Endothelial cell of hepatic sinusoid (primary cell): ENCODE measurements around the gene XCL1.
"Not testable (repeated sequence)": the region's sequence is repeated elsewhere in the genome, so short reads cannot be mapped to it uniquely, and the experiment has no call there.

ENCODE experiments used
- in situ Hi-C: cut with HindIII; loops from 2 replicates; pipeline ENCODE4 v1.10.0; 2017; ENCODE audit warnings: low sequenced_read_pairs

The XCL1 gene

GRCh38 chr1:168567007-168567406 lies 9.4 kb upstream of the XCL1 start:
- in situ Hi-C loops: no loop called here

DNA sequence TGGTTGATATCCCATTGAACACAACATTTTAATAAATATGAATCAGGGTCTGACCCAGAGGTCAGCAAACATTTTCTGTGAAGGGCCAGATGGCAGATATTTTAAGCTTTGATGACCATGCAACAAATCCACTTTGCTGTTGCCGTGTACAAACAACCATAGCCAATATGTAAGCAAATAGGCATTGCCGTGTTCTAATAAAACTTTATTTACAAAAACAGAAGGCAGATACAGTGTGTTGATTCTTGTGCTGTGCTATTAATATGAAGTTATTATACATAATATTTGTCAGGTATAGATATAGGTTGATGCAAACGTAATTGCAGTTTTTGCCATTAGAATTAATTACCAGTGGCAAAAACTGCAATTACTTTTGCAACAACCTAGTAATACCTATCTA lies 8.8 kb upstream of the XCL1 start:
- in situ Hi-C loops: no loop called here

DNA sequence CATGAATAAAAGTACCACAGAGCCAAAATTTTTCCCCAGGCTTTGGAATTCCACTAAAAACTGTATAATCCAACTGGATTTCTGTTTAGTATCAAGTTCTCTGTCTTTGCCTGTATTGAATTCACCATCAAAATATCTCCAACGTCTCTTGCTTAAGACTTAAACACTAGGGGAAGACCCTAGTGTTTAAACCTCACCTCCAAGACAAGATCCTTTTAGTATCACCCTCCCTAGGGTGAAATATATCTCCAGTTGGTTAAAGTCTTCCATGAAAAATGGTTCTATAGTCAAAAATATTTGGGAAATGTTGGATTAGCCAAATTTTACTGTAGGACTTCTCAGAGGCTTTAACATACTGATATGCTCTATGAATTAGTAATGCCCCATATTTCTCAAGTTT lies 8.1 kb upstream of the XCL1 start:
- in situ Hi-C loops: no loop called here

- in situ Hi-C loops: no loop called here
Observed at GRCh38 chr1:168570652-168571051, 5.8 kb upstream of the XCL1 start.

- in situ Hi-C loops: no loop called here
Observed at GRCh38 chr1:168572633-168573032, 3.8 kb upstream of the XCL1 start.

DNA sequence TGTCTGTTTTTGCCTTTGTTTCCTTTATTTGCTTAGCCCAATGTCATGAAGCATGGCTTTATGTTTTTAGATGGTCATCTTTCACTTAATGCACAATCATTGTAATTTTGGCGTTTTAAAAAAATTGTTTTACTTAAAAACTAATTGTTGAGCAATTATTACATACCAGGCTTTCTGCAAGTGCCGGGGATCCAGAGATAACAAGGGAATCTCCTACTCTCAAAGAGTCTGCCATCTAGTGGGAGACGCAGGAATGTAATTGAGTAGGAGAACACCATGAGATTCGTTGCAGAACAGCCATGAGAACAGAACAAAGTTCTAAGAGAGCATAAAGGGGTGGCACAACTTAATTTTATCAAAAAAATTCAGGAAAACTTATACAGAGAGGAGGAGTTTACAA lies 2.2 kb upstream of the XCL1 start:
- in situ Hi-C loops: not testable (repeated sequence)

GRCh38 chr1:168578531-168579185 lies 2.3 kb downstream of the XCL1 start:
- in situ Hi-C loops: not testable (repeated sequence)

DNA sequence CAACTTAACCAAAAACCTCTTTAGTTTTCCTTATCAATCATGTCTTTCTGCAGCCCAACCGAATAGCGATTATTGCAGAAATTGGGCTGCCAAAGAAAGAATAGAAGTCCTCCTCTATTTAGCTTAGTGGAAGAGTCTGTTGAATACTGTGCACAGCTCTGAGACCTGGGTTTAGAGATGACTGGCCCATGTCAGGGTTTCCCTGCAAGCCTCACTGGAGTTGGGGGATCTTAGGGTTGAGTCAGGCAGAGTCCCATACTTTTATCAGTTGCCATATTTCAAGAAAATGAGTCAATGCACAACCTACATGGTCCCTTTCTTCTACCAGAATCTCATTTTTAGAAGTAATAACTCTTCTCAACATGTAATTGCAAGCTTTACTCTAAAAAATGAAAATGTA lies 3.9 kb downstream of the XCL1 start:
- in situ Hi-C loops: not testable (repeated sequence)

DNA sequence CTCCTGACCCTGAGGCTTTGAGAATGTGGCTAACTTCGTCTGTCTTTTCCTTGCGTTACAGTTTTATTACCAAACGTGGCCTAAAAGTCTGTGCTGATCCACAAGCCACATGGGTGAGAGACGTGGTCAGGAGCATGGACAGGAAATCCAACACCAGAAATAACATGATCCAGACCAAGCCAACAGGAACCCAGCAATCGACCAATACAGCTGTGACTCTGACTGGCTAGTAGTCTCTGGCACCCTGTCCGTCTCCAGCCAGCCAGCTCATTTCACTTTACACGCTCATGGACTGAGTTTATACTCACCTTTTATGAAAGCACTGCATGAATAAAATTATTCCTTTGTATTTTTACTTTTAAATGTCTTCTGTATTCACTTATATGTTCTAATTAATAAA lies 4.6 kb downstream of the XCL1 start:
- in situ Hi-C loops: not testable (repeated sequence)

GRCh38 chr1:168581817-168582572 lies 5.6 kb downstream of the XCL1 start:
- in situ Hi-C loops: no loop called here

GRCh38 chr1:168582688-168583336 lies 6.4 kb downstream of the XCL1 start:
- in situ Hi-C loops: no loop called here

DNA sequence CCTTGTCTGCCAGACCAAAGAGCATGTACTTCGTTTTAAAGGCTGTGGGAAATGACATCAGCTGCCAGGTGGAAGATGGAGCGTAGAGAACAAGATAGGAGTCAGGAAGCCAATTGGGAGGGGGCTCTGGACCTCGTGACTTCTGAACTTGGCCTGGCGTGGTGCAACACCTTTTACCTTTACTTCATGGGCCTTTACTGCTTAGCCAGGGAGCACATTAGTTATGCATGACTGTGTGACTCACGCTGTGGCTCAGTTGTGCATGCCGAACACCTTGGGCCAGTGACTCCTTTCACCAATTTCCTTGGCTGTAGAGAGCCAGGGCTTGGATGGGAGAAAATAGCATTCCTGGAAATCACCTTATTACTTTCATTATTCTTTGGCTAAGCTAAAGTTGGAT lies 7.2 kb downstream of the XCL1 start:
- in situ Hi-C loops: no loop called here

DNA sequence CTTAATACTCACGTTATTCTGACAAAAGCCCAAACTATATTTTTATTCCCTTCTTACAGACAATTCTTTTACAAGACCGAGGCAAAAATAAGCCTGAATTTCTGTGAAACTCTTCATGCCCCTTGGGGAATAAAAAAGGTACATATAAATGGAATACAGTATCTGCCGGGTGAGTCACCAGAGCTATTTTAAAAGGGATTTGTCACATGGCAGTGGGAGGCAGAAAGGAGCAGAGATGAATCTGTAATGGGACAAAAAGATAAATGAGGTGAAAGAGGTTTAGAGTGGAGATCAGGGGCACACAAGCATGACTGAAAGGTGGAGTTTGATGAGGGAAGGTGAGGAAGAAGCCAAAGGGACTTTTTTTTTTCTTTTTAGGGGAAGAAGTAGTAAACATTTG lies 8.8 kb downstream of the XCL1 start:
- in situ Hi-C loops: no loop called here

DNA sequence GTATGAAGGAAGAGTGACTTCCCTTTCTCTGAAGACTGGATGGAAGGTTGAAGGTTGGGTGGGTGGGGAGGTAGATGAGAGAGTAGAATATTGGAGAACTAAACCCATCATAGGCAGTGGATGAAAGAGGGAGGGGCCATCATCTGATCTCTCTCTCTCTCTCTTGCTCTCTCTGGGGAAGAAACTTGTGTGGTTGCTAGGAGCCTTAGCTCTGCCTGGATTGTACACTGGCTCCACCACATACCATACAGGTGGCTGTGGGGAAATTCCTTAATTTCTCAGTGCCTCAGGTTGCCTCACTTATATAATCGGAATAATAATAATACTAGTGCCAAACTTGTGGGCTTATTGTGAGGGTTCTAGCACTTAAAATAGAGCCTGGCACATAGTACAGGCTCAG lies 9.5 kb downstream of the XCL1 start:
- in situ Hi-C loops: no loop called here

GRCh38 chr1:168589167-168589566 lies 12.8 kb downstream of the XCL1 start:
- in situ Hi-C loops: no loop called here

DNA sequence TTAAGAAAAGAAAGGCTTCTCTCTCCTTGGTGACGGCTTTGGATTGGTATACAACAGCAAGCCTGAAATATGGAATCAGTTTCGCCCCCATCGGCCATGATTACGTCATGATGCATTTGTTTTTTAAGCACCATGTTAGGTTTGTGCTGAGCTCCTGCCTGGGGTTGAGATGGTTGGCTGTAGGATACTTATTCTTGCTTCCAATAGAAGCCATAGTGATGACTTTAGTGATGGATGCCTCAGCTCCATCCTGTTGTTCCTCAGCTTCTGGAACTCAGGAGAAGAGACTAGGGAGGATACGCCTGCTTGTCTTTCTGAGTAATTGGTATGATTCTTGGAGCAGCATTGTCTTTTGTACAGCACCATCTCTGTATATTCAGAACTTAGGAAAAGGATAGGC lies 14.7 kb downstream of the XCL1 start:
- in situ Hi-C loops: no loop called here

GRCh38 chr1:168591641-168592250 lies 15.3 kb downstream of the XCL1 start:
- in situ Hi-C loops: no loop called here

GRCh38 chr1:168595403-168595802 lies 19.0 kb downstream of the XCL1 start:
- in situ Hi-C loops: not testable (repeated sequence)

GRCh38 chr1:168598125-168598524 lies 21.7 kb downstream of the XCL1 start:
- in situ Hi-C loops: no loop called here

GRCh38 chr1:168598892-168599291 lies 22.5 kb downstream of the XCL1 start:
- in situ Hi-C loops: no loop called here

DNA sequence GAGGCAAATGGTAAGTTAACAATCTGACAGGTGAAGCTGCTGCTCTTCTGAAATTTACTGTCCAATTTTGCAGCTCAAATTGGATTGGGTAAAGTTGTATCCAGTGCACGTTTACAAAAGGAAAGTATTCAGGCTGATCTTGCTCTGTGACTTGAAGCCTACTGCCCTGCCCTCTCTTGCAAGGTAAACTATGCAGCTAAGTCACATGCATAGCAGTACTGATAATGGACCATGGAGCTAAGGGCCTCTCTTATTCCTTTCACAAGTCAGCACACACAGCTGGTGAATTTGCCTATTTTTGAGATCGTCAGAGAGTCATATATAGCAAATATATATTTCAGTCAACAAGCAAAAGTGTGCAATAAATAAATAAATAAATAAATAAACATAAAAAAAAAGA lies 23.2 kb downstream of the XCL1 start:
- in situ Hi-C loops: no loop called here

GRCh38 chr1:168601051-168601450 lies 24.6 kb downstream of the XCL1 start:
- in situ Hi-C loops: no loop called here
